SK-N-SH treated with all-trans-retinoic acid at 6 μM for 48 hours (cell line): ENCODE results near the gene SWSAP1.

Experiments
- ATAC-seq: fragments of 200-7000 bp; cut with Tn5 transposase; 3 replicates; pipeline ENCODE4 v1.9.1; 2020; ENCODE audit warnings: mild to moderate bottlenecking, moderate library complexity
- ARNTL ChIP-seq: fragments of 450-650 bp; formaldehyde crosslinking; IDR thresholded peaks from 2 replicates; pipeline ENCODE4 v1.5.0; 2020; ENCODE audit warnings: low read depth, mild to moderate bottlenecking, moderate library complexity, borderline replicate concordance
- BACH2 ChIP-seq: fragments of 250-450 bp; sonication (Bioruptor Pico); IDR thresholded peaks from 2 replicates; pipeline ENCODE4 v1.9.0; 2021; ENCODE audit warnings: mild to moderate bottlenecking, borderline replicate concordance
- CSDC2 ChIP-seq: fragments of 250-450 bp; sonication (Bioruptor Pico); IDR thresholded peaks from 2 replicates; pipeline ENCODE4 v1.5.0; 2020; ENCODE audit warnings: mild to moderate bottlenecking, moderate library complexity
- GLIS3 ChIP-seq: fragments of 250-450 bp; sonication (Bioruptor Pico); IDR thresholded peaks from 2 replicates; pipeline ENCODE4 v1.5.0; 2020; ENCODE audit warnings: mild to moderate bottlenecking, moderate library complexity
- ISL1 ChIP-seq: fragments of 250-450 bp; sonication (Bioruptor Pico); IDR thresholded peaks from 2 replicates; pipeline ENCODE4 v2.1.2; 2022; ENCODE audit warnings: mild to moderate bottlenecking, moderate library complexity
- OSR1 ChIP-seq: fragments of 250-450 bp; sonication (Bioruptor Pico); IDR thresholded peaks from 2 replicates; pipeline ENCODE4 v1.8.0; 2022; ENCODE audit warnings: moderate library complexity, mild to moderate bottlenecking, inconsistent platforms
- PPARA ChIP-seq: fragments of 250-450 bp; sonication (Bioruptor Pico); IDR thresholded peaks from 2 replicates; pipeline ENCODE4 v1.5.0; 2020; ENCODE audit warnings: mild to moderate bottlenecking, borderline replicate concordance
- RARB ChIP-seq: fragments of 250-450 bp; sonication (Bioruptor Pico); IDR thresholded peaks from 2 replicates; pipeline ENCODE4 v1.8.0; 2021; ENCODE audit warnings: mild to moderate bottlenecking, moderate library complexity
- SNAI2 ChIP-seq: fragments of 250-450 bp; sonication (Bioruptor Pico); IDR thresholded peaks from 2 replicates; pipeline ENCODE4 v1.5.0; 2020; ENCODE audit warnings: mild to moderate bottlenecking, moderate library complexity
- TCF4 ChIP-seq: fragments of 250-450 bp; sonication (Bioruptor Pico); IDR thresholded peaks from 2 replicates; pipeline ENCODE4 v1.8.0; 2021; ENCODE audit warnings: mild to moderate bottlenecking, moderate library complexity, borderline replicate concordance
- TOX ChIP-seq: fragments of 250-450 bp; sonication (Bioruptor Pico); IDR thresholded peaks from 2 replicates; pipeline ENCODE4 v1.8.0; 2021; ENCODE audit warnings: mild to moderate bottlenecking, moderate library complexity, borderline replicate concordance
- ZC3H10 ChIP-seq: fragments of 250-450 bp; sonication (Bioruptor Pico); IDR thresholded peaks from 2 replicates; pipeline ENCODE4 v1.5.1; 2021; ENCODE audit warnings: mild to moderate bottlenecking, moderate library complexity
- ZFP30 ChIP-seq: fragments of 450-650 bp; formaldehyde crosslinking; IDR thresholded peaks from 2 replicates; pipeline ENCODE4 v1.5.0; 2022; ENCODE audit warnings: mild to moderate bottlenecking, moderate library complexity
- ZNF70 ChIP-seq: fragments of 450-650 bp; formaldehyde crosslinking; IDR thresholded peaks from 2 replicates; pipeline ENCODE4 v1.5.0; 2020; ENCODE audit warnings: mild to moderate bottlenecking, moderate library complexity
- ZNF8 ChIP-seq: fragments of 450-650 bp; formaldehyde crosslinking; IDR thresholded peaks from 2 replicates; pipeline ENCODE4 v1.5.0; 2020; ENCODE audit warnings: mild to moderate bottlenecking, moderate library complexity
- TF ChIP-seq, protein P1 (sequence below): fragments of 250-450 bp; sonication (Bioruptor Pico); IDR thresholded peaks from 2 replicates; pipeline ENCODE4 v1.5.0; 2020; ENCODE audit warnings: mild to moderate bottlenecking, moderate library complexity
- TF ChIP-seq, protein P2 (sequence below): fragments of 250-450 bp; sonication (Bioruptor Pico); IDR thresholded peaks from 2 replicates; pipeline ENCODE4 v1.5.1; 2020; ENCODE audit warnings: low read depth, mild to moderate bottlenecking, moderate library complexity
- TF ChIP-seq, protein P3 (sequence below): fragments of 250-450 bp; sonication (Bioruptor Pico); IDR thresholded peaks from 2 replicates; pipeline ENCODE4 v1.8.0; 2021; ENCODE audit warnings: low read depth, mild to moderate bottlenecking, moderate library complexity, borderline replicate concordance

SWSAP1 gene

DNA sequence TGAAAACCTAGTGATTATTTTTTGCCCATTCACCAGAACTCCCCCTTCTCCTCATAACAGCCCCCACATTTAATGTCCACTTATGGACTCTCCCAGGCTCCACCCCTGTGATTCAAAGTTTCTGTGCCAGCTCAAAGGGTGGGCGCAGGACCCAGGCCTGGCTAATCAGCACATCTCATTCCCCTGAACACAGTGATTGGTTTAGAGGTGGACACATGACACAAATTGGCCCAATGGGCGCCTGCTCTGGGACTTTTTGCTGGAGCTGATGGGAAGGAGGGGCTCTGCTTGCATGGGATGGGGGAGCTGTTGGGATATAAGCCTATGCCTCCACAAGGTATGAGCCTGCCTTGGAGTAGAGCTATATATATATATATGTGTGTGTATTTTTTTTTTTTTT, 15.9 kb downstream of the SWSAP1 start:
- no peak for ATAC-seq
- TF ChIP-seq BACH2 (no peak), ZNF70 (CRISPR knock-in tag) (no peak), PPARA (CRISPR knock-in tag) (no peak), CSDC2 (CRISPR knock-in tag) (no peak), ZFP30 (CRISPR knock-in tag) (no peak), TOX (CRISPR knock-in tag) (no peak), GLIS3 (CRISPR knock-in tag) (no peak), OSR1 (no peak)
- TF ChIP-seq, protein P1, sequence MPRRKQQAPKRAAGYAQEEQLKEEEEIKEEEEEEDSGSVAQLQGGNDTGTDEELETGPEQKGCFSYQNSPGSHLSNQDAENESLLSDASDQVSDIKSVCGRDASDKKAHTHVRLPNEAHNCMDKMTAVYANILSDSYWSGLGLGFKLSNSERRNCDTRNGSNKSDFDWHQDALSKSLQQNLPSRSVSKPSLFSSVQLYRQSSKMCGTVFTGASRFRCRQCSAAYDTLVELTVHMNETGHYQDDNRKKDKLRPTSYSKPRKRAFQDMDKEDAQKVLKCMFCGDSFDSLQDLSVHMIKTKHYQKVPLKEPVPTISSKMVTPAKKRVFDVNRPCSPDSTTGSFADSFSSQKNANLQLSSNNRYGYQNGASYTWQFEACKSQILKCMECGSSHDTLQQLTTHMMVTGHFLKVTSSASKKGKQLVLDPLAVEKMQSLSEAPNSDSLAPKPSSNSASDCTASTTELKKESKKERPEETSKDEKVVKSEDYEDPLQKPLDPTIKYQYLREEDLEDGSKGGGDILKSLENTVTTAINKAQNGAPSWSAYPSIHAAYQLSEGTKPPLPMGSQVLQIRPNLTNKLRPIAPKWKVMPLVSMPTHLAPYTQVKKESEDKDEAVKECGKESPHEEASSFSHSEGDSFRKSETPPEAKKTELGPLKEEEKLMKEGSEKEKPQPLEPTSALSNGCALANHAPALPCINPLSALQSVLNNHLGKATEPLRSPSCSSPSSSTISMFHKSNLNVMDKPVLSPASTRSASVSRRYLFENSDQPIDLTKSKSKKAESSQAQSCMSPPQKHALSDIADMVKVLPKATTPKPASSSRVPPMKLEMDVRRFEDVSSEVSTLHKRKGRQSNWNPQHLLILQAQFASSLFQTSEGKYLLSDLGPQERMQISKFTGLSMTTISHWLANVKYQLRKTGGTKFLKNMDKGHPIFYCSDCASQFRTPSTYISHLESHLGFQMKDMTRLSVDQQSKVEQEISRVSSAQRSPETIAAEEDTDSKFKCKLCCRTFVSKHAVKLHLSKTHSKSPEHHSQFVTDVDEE (CRISPR knock-in tag) = no peak

DNA sequence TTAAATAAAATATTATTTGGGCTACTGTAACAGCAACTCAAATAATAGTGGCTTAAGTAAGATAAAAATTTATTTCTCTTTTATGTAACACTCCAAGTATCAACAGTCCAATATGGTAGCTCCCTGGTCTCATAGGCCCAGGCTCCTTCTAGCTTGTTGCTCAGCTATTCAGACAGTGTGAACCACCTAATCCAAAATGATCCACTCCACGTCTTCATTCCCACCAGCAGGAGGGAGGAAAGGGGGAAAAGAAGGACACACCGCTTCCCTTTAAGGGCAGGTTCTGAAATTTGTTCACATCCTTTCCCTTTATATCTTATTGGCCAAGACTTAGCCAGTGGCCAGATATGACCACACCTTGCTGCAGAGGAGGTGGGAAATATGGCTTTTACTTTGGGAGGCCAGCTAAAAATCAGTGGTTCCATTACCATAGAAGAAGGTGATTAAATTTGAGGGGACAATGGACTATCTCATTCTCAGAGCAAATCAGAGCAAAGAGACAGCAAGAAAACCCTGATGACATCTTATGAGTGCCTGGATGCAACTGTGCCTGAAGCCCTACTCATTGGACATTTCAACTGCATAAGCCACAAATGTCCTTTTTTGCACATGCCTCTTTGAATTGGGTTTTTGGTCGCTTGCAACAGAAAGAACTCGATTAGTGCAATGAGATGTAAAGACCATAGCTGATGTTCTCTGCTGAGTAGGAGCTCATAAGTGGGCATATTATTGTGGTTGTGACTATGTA, 16.6 kb downstream of the SWSAP1 start:
- ATAC-seq = no peak
- TF ChIP-seq PPARA (CRISPR knock-in tag) = no peak
- no peak for TF ChIP-seq GLIS3 (CRISPR knock-in tag)
- TF ChIP-seq, protein P2, sequence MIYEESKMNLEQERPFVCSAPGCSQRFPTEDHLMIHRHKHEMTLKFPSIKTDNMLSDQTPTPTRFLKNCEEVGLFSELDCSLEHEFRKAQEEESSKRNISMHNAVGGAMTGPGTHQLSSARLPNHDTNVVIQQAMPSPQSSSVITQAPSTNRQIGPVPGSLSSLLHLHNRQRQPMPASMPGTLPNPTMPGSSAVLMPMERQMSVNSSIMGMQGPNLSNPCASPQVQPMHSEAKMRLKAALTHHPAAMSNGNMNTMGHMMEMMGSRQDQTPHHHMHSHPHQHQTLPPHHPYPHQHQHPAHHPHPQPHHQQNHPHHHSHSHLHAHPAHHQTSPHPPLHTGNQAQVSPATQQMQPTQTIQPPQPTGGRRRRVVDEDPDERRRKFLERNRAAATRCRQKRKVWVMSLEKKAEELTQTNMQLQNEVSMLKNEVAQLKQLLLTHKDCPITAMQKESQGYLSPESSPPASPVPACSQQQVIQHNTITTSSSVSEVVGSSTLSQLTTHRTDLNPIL (CRISPR knock-in tag) = no peak
- TF ChIP-seq, protein P3, sequence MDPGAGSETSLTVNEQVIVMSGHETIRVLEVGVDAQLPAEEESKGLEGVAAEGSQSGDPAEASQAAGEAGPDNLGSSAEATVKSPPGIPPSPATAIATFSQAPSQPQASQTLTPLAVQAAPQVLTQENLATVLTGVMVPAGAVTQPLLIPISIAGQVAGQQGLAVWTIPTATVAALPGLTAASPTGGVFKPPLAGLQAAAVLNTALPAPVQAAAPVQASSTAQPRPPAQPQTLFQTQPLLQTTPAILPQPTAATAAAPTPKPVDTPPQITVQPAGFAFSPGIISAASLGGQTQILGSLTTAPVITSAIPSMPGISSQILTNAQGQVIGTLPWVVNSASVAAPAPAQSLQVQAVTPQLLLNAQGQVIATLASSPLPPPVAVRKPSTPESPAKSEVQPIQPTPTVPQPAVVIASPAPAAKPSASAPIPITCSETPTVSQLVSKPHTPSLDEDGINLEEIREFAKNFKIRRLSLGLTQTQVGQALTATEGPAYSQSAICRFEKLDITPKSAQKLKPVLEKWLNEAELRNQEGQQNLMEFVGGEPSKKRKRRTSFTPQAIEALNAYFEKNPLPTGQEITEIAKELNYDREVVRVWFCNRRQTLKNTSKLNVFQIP (CRISPR knock-in tag) = no peak
- no peak for TF ChIP-seq TCF4 (CRISPR knock-in tag)
- TF ChIP-seq ISL1 (CRISPR knock-in tag) = no peak

DNA sequence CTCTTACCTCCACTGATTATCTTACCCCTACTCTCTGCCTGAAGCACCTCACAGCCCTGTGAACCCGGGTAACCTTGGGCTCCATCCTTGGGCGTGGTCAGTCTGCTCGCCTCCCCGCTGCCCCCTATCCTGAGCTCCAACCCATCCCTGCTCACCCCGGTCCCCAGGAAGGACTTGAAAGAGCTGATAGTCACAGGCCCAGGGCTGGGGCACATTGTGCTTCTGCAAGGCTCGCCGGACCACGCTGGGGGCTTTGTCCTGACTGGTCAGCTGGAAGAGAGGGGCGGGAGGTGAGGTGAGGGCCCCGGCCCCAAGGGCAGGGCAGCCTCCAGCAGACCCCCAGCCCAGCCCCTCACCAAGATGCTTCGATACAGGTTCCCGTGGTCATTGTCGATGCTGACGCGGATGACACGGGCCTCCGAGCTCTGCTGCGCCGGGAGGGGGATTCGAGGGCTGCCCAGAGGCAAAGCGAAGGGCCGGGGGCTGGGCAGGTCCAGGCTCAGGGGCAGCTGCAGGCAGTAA, 22.7 kb downstream of the SWSAP1 start:
- TF ChIP-seq, protein P3 (CRISPR knock-in tag) = no peak
- TF ChIP-seq PPARA (CRISPR knock-in tag) (no peak), ZC3H10 (CRISPR knock-in tag) (no peak), RARB (no peak), GLIS3 (CRISPR knock-in tag) (no peak), ZNF8 (CRISPR knock-in tag) (no peak), SNAI2 (CRISPR knock-in tag) (no peak), ISL1 (CRISPR knock-in tag) (no peak), CSDC2 (CRISPR knock-in tag) (no peak), ARNTL (no peak), TCF4 (CRISPR knock-in tag) (no peak)
- TF ChIP-seq, protein P1 (CRISPR knock-in tag) = no peak
- TF ChIP-seq, protein P2 (CRISPR knock-in tag) = no peak
- TF ChIP-seq, all 23 proteins: peak for 0
- ATAC-seq = no peak
